PC-9 (cell line): ENCODE measurements around the gene VASP.

Experiments
- EZH2 ChIP-seq: fragments of 200-600 bp; sonication (generic); IDR thresholded peaks from 2 replicates; pipeline ENCODE4 v1.8.0; 2017; ENCODE audit warnings: antibody characterized with exemption, low read depth
- TF ChIP-seq, protein P1 (sequence below): fragments of 200-600 bp; sonication (generic); conservative IDR thresholded peaks from 2 replicates; pipeline ENCODE4 v1.6.1; 2017; ENCODE audit warnings: mixed run types, antibody characterized with exemption, mild to moderate bottlenecking, moderate library complexity

DNA sequence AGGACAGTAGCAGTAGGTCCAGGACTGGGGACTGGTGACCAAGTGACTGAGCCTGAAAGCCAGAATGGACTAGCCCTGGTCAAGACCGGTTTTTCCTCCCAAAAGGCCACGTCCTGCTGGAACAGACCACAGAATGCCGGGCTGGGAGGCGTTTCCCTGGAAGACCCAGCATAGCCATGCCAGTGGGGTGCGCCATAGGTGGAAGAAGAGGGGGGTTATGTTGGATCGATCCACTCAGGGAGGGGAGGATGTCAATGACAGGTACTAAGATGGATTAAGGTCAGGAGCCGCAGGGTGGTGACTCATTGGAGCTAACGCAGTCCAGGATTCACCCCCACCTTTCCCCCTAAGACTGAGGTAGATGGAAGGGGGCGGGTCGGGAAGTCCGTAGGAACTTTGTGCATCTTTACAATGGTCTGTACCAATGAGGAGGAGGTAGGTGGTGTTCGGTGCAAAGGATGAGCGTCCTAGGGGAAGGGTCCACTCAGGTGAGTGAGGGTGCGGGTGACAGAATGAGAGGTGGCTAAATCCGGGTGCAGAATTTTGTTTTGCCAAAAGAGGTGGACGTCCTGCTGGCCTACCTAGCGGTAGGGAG, 21.0 kb downstream of the VASP start:
- TF ChIP-seq, protein P1, sequence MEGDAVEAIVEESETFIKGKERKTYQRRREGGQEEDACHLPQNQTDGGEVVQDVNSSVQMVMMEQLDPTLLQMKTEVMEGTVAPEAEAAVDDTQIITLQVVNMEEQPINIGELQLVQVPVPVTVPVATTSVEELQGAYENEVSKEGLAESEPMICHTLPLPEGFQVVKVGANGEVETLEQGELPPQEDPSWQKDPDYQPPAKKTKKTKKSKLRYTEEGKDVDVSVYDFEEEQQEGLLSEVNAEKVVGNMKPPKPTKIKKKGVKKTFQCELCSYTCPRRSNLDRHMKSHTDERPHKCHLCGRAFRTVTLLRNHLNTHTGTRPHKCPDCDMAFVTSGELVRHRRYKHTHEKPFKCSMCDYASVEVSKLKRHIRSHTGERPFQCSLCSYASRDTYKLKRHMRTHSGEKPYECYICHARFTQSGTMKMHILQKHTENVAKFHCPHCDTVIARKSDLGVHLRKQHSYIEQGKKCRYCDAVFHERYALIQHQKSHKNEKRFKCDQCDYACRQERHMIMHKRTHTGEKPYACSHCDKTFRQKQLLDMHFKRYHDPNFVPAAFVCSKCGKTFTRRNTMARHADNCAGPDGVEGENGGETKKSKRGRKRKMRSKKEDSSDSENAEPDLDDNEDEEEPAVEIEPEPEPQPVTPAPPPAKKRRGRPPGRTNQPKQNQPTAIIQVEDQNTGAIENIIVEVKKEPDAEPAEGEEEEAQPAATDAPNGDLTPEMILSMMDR = no peak
- no peak for TF ChIP-seq EZH2
